Measurements from ENCODE around the gene OR52W1.

OR52W1 gene

DNA sequence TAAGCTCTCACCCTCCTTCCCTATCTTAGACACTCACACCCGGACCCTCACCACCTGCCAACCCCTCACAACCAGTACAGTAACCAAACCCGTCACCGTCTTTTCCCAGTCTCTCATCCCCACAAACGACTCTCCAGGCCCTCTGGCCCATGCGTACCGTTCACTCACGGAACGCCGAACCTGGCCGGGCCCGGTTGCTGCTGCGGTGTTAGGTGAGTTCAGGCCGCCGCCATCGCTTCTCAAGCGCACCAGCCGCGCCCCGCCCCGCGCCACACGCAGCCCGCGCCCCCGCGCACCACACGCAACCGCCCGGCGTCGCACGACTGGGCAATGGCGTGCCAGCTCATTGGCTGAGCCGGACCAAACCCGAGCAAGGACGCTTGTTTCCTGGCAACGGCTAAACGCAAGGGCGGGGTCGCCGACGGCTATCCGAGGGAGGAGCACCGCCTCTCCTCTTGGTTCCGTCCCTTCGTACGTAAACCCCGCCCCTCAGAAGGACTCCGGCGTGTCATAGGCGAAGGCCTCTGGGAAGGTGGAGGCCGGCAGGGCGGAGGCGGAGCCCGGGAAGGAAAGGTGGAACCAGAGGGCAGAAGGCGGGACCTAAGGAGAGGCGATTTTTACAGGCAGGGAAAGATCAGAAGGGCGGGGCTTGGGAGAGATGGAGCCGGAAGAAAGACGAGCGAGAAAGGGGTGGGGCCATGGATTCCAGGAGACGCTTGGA lies 35.5 kb downstream of the OR52W1 start, which contains the start of gene FHIP1B:
FHIP1B (minus strand) TSS at position 250 of the 721 bp plus-strand sequence. CDS start 10,120 bp downstream, outside the sequence.
- H3K4me3 ChIP-seq (ENCODE audit: insufficient read depth, low read length, poor library complexity, severe bottlenecking): peak within 1 kb of the TSS; percentile 57
- H3K79me2 ChIP-seq (ENCODE audit: insufficient read depth, low read length): no peaks in the 10 kb centered on the region; the same call in 1 of the 2 replicates
- H3K9ac ChIP-seq (ENCODE audit: low read length): peak within 1 kb of the TSS; percentile 66
- H3K9me2 ChIP-seq (replicated peaks; ENCODE audit: insufficient read depth, low read length): no peaks in the 10 kb centered on the region
- TF ChIP-seq, protein P1, sequence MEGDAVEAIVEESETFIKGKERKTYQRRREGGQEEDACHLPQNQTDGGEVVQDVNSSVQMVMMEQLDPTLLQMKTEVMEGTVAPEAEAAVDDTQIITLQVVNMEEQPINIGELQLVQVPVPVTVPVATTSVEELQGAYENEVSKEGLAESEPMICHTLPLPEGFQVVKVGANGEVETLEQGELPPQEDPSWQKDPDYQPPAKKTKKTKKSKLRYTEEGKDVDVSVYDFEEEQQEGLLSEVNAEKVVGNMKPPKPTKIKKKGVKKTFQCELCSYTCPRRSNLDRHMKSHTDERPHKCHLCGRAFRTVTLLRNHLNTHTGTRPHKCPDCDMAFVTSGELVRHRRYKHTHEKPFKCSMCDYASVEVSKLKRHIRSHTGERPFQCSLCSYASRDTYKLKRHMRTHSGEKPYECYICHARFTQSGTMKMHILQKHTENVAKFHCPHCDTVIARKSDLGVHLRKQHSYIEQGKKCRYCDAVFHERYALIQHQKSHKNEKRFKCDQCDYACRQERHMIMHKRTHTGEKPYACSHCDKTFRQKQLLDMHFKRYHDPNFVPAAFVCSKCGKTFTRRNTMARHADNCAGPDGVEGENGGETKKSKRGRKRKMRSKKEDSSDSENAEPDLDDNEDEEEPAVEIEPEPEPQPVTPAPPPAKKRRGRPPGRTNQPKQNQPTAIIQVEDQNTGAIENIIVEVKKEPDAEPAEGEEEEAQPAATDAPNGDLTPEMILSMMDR (IDR thresholded peaks at IDR 0.05; ENCODE audit: insufficient read depth, low read length, poor library complexity, severe bottlenecking): no peak
- TF ChIP-seq EZH2phosphoT487 (conservative IDR thresholded peaks at IDR 0.05; ENCODE audit: low read length): no peak
- H3K27ac ChIP-seq (ENCODE audit: low read depth, low read length): no peak within 1 kb of the TSS
- H3K9me3 ChIP-seq (ENCODE audit: insufficient read depth, low read length): no peaks in the 10 kb centered on the region
- peak within 1 kb of the TSS; percentile 79 for H3K4me2 ChIP-seq (ENCODE audit: low read depth, low read length, poor library complexity, severe bottlenecking)
- H3K27me3 ChIP-seq (ENCODE audit: low read length): no peaks in the 10 kb centered on the region
- H3K36me3 ChIP-seq (ENCODE audit: low read length): no peaks in the 10 kb centered on the region
- peak within 1 kb of the TSS; percentile 87 for H2AFZ ChIP-seq (ENCODE audit: low read depth, low read length, severe bottlenecking)
- 0 out of 2 replicates have a peak, but pooled peaks cover 3% of the 10 kb centered on the region for H4K20me1 ChIP-seq (ENCODE audit: low read depth, low read length)
- peaks cover 9% of the 10 kb centered on the region for H3F3A ChIP-seq (ENCODE audit: insufficient read depth)

DNA sequence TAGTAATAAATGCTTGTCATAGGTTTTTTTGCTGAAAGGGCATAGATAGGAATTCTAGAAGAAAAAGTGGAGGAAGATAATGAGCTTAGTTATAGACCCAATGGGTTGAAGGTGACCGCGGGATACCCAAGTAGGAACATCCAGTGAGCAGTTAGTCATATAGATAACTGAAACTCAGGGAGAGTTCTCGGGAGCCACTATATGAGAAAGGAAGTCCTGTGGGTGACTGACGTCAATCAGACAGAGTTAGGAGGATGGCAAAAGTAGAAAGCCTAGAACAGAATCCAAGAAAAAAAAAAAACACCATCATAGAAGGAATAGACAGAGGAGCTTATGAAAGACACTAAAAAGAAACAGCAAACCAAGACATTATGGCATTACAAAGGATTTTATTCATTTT lies 38.2 kb downstream of the OR52W1 start:
- Histone ChIP-seq H3K9me2 (replicated peaks; ENCODE audit: insufficient read depth, low read length) (no peaks in the 10 kb centered on the region), H3K4me3 (ENCODE audit: insufficient read depth, low read length, poor library complexity, severe bottlenecking) (no peak overlapping the region), H3K79me2 (ENCODE audit: insufficient read depth, low read length) (no peaks in the 10 kb centered on the region; the same call in 1 of the 2 replicates), H3K27ac (ENCODE audit: low read depth, low read length) (no peak overlapping the region), H3F3A (ENCODE audit: insufficient read depth) (peaks cover 9% of the 10 kb centered on the region), H3K4me2 (ENCODE audit: low read depth, low read length, poor library complexity, severe bottlenecking) (no peak overlapping the region), H2AFZ (ENCODE audit: low read depth, low read length, severe bottlenecking) (no peak overlapping the region), H3K9ac (ENCODE audit: low read length) (no peak overlapping the region), H3K27me3 (ENCODE audit: low read length) (no peaks in the 10 kb centered on the region), H3K9me3 (ENCODE audit: insufficient read depth, low read length) (no peaks in the 10 kb centered on the region), H3K36me3 (ENCODE audit: low read length) (no peaks in the 10 kb centered on the region), H4K20me1 (ENCODE audit: low read depth, low read length) (no peaks in the 10 kb centered on the region)
- TF ChIP-seq EZH2phosphoT487 (conservative IDR thresholded peaks at IDR 0.05; ENCODE audit: low read length): no peak
- TF ChIP-seq, protein P1 (IDR thresholded peaks at IDR 0.05; ENCODE audit: insufficient read depth, low read length, poor library complexity, severe bottlenecking): no peak

- Histone ChIP-seq H3K4me2 (ENCODE audit: low read depth, low read length, poor library complexity, severe bottlenecking) (no peak overlapping the region), H3K9me3 (ENCODE audit: insufficient read depth, low read length) (no peaks in the 10 kb centered on the region), H3K27ac (ENCODE audit: low read depth, low read length) (no peak overlapping the region), H3K36me3 (ENCODE audit: low read length) (no peaks in the 10 kb centered on the region), H3K9ac (ENCODE audit: low read length) (no peak overlapping the region), H3F3A (ENCODE audit: insufficient read depth) (peaks cover 9% of the 10 kb centered on the region), H2AFZ (ENCODE audit: low read depth, low read length, severe bottlenecking) (no peak overlapping the region), H3K27me3 (ENCODE audit: low read length) (no peaks in the 10 kb centered on the region), H3K4me3 (ENCODE audit: insufficient read depth, low read length, poor library complexity, severe bottlenecking) (no peak overlapping the region), H4K20me1 (ENCODE audit: low read depth, low read length) (no peaks in the 10 kb centered on the region), H3K79me2 (ENCODE audit: insufficient read depth, low read length) (no peaks in the 10 kb centered on the region; the same call in 1 of the 2 replicates), H3K9me2 (replicated peaks; ENCODE audit: insufficient read depth, low read length) (no peaks in the 10 kb centered on the region)
- no peak for TF ChIP-seq EZH2phosphoT487 (conservative IDR thresholded peaks at IDR 0.05; ENCODE audit: low read length)
- TF ChIP-seq, protein P1 (IDR thresholded peaks at IDR 0.05; ENCODE audit: insufficient read depth, low read length, poor library complexity, severe bottlenecking): no peak
Observed at GRCh38 chr11:6237761-6238302, 38.8 kb downstream of the OR52W1 start.
